GM18499 (cell line): ENCODE measurements around the gene IFI6.
"Not testable (repeated sequence)": the region's sequence is repeated elsewhere in the genome, so short reads cannot be mapped to it uniquely, and the experiment has no call there.

Experiments
- ATAC-seq: cut with Tn5 transposase; IDR thresholded peaks from one replicate; pipeline ENCODE4 v1.9.1; 2021; ENCODE audit warnings: moderate number of reproducible peaks; ENCODE audit not compliant: insufficient read depth, unreplicated experiment

The IFI6 gene

GRCh38 chr1:27632387-27633297 lies 39.4 kb downstream of the IFI6 start:
- no peak for ATAC-seq

- ATAC-seq: no peak
Measured at GRCh38 chr1:27630859-27631491, 41.0 kb downstream of the IFI6 start.

- ATAC-seq: no peak
Measured at GRCh38 chr1:27628712-27629111, 43.3 kb downstream of the IFI6 start.

GRCh38 chr1:27627733-27628132 lies 44.3 kb downstream of the IFI6 start:
- not testable (repeated sequence) for ATAC-seq

- no peak for ATAC-seq
Measured at GRCh38 chr1:27627061-27627460, 44.9 kb downstream of the IFI6 start.

- no peak for ATAC-seq
Measured at GRCh38 chr1:27626031-27626935, 45.7 kb downstream of the IFI6 start.

GRCh38 chr1:27624467-27625178 lies 47.4 kb downstream of the IFI6 start:
- no peak for ATAC-seq

GRCh38 chr1:27623327-27624212 lies 48.4 kb downstream of the IFI6 start:
- no peak for ATAC-seq

GRCh38 chr1:27622828-27623227 lies 49.2 kb downstream of the IFI6 start:
- ATAC-seq: no peak

- ATAC-seq: no peak
Measured at GRCh38 chr1:27621051-27621920, 50.7 kb downstream of the IFI6 start.

GRCh38 chr1:27619782-27620438 lies 52.1 kb downstream of the IFI6 start:
- not testable (repeated sequence) for ATAC-seq

- no peak for ATAC-seq
Measured at GRCh38 chr1:27618341-27619082, 53.5 kb downstream of the IFI6 start.

GRCh38 chr1:27617420-27617819 lies 54.6 kb downstream of the IFI6 start:
- no peak for ATAC-seq

GRCh38 chr1:27616441-27616840 lies 55.6 kb downstream of the IFI6 start:
- ATAC-seq: no peak
